ENCODE measurements around the gene SIPA1.

Gene SIPA1

GRCh38 chr11:65595543-65596281 lies 42.2 kb upstream of the SIPA1 start, which contains the start of gene KCNK7:
Gene KCNK7 (minus strand): TSS chr11:65595800. CDS start chr11:65595772, 28 bp downstream.
- TF ChIP-seq JUND (IDR thresholded peaks at IDR 0.05; ENCODE audit: low read depth): no peak
- in situ Hi-C loops (cut with HindIII; ENCODE audit: low pct_unique_long_range_greater_than_20kb, low sequenced_read_pairs): no loop called here
- DNase-seq (ENCODE audit: low read depth in 1 of 2, low spot score in 1 of 2): no peak

GRCh38 chr11:65596520-65596919 lies 41.4 kb upstream of the SIPA1 start:
- DNase-seq (ENCODE audit: low read depth in 1 of 2, low spot score in 1 of 2): no peak
- TF ChIP-seq JUND (IDR thresholded peaks at IDR 0.05; ENCODE audit: low read depth): no peak
- in situ Hi-C loops (cut with HindIII; ENCODE audit: low pct_unique_long_range_greater_than_20kb, low sequenced_read_pairs): no loop called here

- no peak for DNase-seq (ENCODE audit: low read depth in 1 of 2, low spot score in 1 of 2)
- no peak for TF ChIP-seq JUND (IDR thresholded peaks at IDR 0.05; ENCODE audit: low read depth)
- in situ Hi-C loops (cut with HindIII; ENCODE audit: low pct_unique_long_range_greater_than_20kb, low sequenced_read_pairs): no loop called here
Measured at GRCh38 chr11:65598258-65598699, 39.6 kb upstream of the SIPA1 start.

DNA sequence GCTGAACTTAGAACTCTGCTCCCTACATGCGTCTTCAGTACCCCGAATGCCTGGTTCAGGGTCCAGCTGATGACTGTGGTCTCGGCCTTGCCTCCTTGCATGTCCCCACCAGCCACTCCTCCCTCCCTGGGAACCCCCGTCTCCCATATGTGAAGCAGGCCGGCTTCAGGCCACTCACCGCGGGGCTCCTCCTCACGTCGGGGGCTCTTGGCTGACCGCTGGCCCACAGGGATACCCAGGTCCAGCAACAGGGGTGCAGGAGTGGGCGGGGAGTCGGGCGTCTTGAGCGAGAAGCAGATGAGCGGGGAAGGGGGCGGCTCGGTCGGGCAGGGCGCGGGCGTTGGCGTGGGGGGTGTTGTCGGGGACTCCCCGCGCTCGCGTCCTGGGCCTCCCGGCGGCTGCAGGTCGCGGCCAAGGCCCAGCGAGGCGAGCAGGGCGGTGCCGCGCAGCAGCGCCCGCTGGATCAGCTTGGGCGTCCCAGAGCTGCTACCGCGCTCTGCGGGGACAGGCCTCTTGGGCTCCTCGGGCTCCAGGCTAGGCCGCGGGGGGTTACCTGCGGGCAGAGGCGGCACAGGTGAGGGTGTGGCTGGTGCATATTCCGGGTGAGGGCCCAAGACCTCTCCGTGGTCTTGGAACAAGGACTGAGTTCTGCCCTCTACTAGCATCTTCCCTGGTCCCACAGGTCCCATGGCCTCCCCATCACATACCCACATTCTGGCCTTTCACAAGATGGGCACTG lies 38.5 kb upstream of the SIPA1 start:
- DNase-seq (ENCODE audit: low read depth in 1 of 2, low spot score in 1 of 2): no peak
- in situ Hi-C loops (cut with HindIII; ENCODE audit: low pct_unique_long_range_greater_than_20kb, low sequenced_read_pairs): no loop called here
- TF ChIP-seq JUND (IDR thresholded peaks at IDR 0.05; ENCODE audit: low read depth): no peak

DNA sequence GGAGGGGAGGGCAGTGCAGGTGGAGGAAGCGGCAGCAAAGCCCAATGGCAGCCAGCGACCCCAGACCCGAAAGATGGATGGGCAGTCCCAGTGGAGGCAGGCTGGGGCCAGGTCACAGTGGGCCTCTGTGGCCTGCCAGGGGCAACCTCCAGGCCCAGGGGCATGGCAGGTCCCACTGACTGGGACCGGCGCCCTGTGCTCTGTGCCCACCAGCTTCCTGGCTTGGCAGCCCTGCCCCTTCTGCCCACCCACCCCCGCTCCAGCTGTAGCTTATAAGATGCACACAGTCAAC lies 38.0 kb upstream of the SIPA1 start:
- in situ Hi-C loops (cut with HindIII; ENCODE audit: low pct_unique_long_range_greater_than_20kb, low sequenced_read_pairs): no loop called here
- DNase-seq (ENCODE audit: low read depth in 1 of 2, low spot score in 1 of 2): no peak

DNA sequence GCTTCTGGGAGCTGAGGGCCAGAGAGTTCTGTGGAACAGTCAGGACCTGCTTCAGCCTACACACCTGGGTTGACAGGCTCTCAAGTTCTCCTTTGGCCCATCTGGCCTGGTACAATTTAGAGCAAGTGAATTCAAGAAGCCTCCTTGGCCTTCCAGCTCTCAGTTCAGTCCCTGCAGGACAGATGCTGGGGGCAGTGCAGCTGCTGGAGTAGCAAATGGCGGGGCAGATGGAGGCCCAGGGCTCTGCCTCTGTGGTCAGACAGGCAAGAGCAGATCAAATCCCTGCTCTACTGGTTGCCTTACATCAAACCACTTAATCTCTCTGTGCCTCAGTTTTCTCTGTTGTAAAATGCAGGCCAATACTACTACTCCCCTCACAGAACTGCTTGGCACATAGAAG lies 33.6 kb upstream of the SIPA1 start:
- TF ChIP-seq JUND (IDR thresholded peaks at IDR 0.05; ENCODE audit: low read depth): no peak
- in situ Hi-C loops (cut with HindIII; ENCODE audit: low pct_unique_long_range_greater_than_20kb, low sequenced_read_pairs): no loop called here
- DNase-seq (ENCODE audit: low read depth in 1 of 2, low spot score in 1 of 2): no peak

More for the DNA sequence above, 38.0 kb upstream of the SIPA1 start:
- no peak for TF ChIP-seq JUND (IDR thresholded peaks at IDR 0.05; ENCODE audit: low read depth)

DNA sequence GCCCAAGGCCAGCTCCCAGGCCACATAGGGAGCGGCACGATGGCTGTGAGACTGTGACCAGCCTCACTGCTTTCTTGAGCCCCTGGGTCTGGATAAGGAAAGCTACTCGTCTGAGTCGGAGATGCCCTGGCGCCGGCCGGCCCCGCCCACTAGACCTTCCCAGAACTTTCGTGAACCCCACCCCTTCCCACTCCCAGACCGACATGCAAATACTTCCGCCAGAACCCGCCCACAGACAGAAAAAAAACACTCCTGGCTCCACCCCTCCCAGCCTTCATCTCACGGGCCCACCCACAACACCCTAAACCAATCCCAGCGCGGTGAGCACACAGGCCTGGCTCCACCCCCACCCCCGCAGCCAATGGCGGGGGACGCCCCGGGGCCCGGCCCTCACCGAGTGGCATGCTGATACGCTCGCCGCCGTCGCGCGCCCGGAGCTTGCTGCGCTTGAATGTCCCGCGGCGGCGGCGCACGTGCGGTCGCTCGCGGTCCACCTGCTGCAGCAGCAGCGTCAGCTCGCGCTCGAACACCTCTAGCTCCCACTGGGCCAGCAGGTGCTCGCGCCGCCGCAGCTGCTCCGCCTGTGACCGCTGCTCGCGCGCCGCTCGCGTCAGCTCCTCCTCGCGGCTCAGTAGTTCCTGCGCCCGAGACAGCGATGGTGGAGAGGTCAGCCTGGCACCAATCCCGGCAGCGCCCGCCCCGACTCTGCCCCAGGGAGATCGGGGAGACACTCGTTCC lies 30.9 kb upstream of the SIPA1 start:
- peak; percentile 91 to 93 for DNase-seq (ENCODE audit: low read depth in 1 of 2, low spot score in 1 of 2)

DNA sequence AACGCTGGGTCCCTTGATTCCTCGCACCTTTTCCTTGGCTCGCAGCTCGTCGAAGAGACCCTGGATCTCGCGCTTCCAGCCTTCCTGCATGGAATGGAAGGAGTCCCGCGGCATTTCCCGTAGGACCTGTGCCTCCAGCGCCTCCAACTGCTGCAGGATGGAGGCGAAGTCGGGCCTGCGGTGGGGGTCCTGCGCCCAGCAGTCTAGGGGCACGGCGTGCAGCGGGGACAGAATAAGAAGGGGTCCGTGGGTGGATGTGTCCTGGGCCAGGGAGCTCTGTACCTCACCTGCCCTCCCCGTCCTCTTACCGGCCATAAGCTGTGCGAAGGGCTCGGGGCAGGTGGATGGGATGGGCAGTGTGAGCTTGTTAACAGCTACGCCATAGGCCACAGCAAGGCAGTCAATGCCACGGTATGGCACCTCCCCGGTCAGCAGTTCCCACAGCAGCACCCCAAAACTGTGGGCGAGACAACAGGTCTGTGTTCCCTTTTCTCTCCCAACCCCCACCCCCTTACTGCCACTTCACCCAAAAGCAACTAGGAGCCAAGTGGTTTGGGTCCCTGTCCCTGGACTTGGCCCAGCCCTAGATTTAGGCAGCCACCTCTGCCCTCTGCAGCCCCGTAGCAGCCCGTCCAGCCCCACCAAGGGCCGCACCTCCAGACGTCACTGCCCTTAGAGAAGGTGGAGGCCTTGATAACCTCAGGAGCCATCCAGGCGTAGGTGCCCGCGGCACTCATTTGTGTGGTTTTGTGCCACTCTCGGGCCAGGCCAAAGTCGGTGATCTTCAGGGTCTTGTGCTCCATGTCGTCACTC lies 30.1 kb upstream of the SIPA1 start:
- no peak for DNase-seq (ENCODE audit: low read depth in 1 of 2, low spot score in 1 of 2)
- TF ChIP-seq JUND (IDR thresholded peaks at IDR 0.05; ENCODE audit: low read depth): no peak
- in situ Hi-C loops (cut with HindIII; ENCODE audit: low pct_unique_long_range_greater_than_20kb, low sequenced_read_pairs): no loop called here

More for the DNA sequence above, 30.9 kb upstream of the SIPA1 start:
- no peak for TF ChIP-seq JUND (IDR thresholded peaks at IDR 0.05; ENCODE audit: low read depth)
- in situ Hi-C loops (cut with HindIII; ENCODE audit: low pct_unique_long_range_greater_than_20kb, low sequenced_read_pairs): no loop called here

- TF ChIP-seq JUND (IDR thresholded peaks at IDR 0.05; ENCODE audit: low read depth): no peak
- in situ Hi-C loops (cut with HindIII; ENCODE audit: low pct_unique_long_range_greater_than_20kb, low sequenced_read_pairs): no loop called here
- DNase-seq (ENCODE audit: low read depth in 1 of 2, low spot score in 1 of 2): no peak
Measured at GRCh38 chr11:65609229-65609628, 28.7 kb upstream of the SIPA1 start.

DNA sequence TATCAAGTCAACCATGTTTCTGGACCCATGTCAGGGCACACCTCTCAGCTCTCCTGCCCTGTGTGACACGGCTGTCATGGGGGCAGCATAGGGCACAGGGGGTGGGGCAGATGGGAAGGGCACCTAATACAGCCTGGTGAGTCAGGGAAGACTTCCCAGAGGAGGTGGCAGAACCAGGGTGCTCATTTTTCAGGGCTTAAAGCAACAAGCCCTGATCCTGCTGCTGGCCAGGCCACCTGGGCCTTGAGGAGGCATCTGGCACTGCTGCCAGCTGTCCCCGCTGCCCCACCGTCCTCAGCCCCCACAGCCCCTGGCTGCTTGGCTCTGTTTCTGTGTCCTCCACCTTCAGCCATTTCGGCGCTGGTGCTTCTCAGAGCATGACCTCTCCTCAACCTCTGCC lies 28.2 kb upstream of the SIPA1 start:
- no peak for DNase-seq (ENCODE audit: low read depth in 1 of 2, low spot score in 1 of 2)
- in situ Hi-C loops (cut with HindIII; ENCODE audit: low pct_unique_long_range_greater_than_20kb, low sequenced_read_pairs): no loop called here
- TF ChIP-seq JUND (IDR thresholded peaks at IDR 0.05; ENCODE audit: low read depth): no peak

GRCh38 chr11:65610404-65610803 lies 27.5 kb upstream of the SIPA1 start:
- no peak for DNase-seq (ENCODE audit: low read depth in 1 of 2, low spot score in 1 of 2)
- TF ChIP-seq JUND (IDR thresholded peaks at IDR 0.05; ENCODE audit: low read depth): no peak
- in situ Hi-C loops (cut with HindIII; ENCODE audit: low pct_unique_long_range_greater_than_20kb, low sequenced_read_pairs): no loop called here

All from T47D (cell line).